ENCODE results near the gene AOPEP.
"Not testable (repeated sequence)": the region's sequence is repeated elsewhere in the genome, so short reads cannot be mapped to it uniquely, and the experiment has no call there.

AOPEP gene

DNA sequence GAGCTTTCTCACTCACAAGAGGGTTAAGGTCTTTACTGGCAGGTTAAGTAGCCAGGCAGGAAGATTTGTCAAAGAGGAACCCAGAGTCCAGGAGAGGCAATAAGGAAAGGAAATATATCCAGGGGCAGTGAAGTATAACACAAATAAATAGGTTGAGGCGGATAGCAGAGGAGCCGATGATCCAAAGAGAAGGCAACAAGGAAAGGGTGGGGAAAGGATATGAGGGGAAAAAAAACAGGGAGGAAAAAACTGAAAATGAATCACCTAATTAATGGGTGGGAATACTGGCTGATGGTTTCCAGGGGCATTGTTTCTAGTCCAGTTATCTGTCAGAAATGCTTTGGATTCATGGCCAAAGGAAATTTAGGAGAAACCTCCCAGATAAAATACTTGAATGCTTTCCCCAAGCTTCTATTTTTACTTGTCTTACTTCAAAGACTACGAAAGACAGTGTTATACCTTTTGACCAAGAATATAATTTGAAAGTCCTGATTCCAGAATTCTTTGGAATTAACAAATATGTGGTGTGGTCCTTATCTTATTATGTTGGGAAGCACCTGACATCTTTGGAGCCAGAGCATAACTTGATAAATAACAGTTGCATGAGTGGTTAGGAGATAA lies 146.5 kb downstream of the AOPEP start:
- no peak overlapping the region for H3K4me3 ChIP-seq (ENCODE audit: low read depth, low read length)
- TF ChIP-seq, protein P1, sequence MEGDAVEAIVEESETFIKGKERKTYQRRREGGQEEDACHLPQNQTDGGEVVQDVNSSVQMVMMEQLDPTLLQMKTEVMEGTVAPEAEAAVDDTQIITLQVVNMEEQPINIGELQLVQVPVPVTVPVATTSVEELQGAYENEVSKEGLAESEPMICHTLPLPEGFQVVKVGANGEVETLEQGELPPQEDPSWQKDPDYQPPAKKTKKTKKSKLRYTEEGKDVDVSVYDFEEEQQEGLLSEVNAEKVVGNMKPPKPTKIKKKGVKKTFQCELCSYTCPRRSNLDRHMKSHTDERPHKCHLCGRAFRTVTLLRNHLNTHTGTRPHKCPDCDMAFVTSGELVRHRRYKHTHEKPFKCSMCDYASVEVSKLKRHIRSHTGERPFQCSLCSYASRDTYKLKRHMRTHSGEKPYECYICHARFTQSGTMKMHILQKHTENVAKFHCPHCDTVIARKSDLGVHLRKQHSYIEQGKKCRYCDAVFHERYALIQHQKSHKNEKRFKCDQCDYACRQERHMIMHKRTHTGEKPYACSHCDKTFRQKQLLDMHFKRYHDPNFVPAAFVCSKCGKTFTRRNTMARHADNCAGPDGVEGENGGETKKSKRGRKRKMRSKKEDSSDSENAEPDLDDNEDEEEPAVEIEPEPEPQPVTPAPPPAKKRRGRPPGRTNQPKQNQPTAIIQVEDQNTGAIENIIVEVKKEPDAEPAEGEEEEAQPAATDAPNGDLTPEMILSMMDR (IDR thresholded peaks at IDR 0.05; ENCODE audit: low read depth, low read length), result no peak

DNA sequence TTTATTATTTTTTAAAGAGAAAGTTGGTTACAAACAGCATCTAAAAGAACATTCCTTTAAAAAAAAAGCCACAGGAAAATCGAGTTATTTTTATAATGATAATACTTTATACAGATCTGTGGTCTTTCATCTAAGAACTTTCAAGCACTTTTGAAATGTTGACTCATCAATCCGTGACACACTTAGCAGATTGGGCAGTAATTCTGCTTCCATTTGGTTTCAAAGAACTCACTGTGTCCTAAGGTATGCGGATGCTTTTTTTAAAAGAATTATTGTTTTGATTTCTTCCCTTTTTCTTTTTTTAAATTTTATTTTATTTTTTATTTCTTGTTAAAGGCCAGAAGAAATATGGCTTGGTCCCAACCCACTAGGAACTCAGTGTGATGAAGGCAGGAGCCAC lies 147.8 kb downstream of the AOPEP start:
- TF ChIP-seq, protein P1 (IDR thresholded peaks at IDR 0.05; ENCODE audit: low read depth, low read length), result no peak
- no peak overlapping the region for H3K4me3 ChIP-seq (ENCODE audit: low read depth, low read length)

DNA sequence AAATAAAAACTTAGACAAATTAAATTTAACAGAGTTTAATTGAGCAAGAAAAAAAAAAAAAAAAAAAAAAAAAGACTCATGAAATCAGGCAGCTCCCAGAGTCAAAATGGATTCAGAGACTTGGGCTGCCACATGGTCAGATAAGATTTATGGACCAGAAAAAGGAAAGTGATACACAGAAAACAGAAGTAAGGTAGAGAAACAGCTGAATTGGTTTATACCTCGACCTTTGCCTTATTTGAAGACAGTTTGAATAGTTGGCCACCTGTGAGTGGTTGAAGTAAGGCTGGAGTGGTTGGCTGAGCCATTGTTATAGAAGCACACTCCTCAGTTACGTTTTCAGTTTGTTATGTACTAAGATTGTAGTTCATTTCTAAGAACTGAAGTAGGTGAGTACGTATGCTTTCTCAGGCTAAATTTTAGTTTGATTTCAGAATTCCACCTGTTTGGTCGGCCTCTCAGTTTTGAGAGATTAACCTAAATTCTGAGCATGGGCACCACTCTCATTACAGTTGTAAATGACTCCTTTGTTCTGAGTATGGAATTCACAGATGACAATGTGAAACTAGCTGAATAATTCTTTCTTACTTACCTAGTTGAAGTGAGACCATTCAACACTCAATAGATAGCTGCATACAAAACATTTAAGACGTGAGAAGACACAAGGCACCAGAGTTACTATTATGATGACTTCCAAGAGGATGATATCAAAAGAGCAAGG lies 149.0 kb downstream of the AOPEP start:
- TF ChIP-seq, protein P1 (IDR thresholded peaks at IDR 0.05; ENCODE audit: low read depth, low read length), result no peak
- no peak overlapping the region for H3K4me3 ChIP-seq (ENCODE audit: low read depth, low read length)

DNA sequence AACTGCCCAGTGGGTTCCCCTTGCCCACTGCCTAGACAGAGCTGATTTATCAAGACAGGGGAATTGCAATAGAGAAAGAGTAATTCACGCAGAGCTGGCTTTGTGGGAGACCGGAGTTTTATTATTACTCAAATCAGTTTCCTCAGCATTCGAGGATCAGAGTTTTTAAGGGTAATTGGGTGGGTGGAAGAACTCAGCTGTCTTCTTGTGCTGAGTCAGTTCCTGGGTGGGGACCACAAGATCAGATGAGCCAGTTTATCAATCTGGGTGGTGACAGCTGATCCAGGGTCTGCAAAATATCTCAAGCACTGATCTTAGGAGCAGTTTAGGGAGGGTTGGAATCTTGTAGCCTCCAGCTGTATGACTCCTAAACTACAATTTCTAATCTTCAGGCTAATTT lies 152.3 kb downstream of the AOPEP start:
- not testable (repeated sequence) for H3K4me3 ChIP-seq (ENCODE audit: low read depth, low read length)

DNA sequence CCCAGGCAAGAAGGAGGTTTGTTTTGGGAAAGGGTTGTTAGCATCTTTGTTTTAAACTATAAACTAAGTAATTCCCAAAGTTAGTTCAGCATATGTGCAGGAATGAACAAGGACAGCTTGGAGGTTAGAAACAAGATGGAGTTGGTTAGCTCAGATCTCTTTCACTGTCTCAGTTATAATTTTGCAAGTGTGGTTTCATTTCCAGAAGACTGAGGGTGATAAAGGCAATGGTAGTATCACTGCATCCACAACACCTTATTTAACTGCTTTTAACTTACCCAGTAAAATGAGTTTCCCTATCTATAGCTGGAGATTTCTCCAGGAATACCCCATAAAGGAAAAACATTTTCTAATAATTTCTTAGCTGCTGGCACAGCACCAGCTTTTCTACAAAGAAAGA lies 152.7 kb downstream of the AOPEP start:
- no peak overlapping the region for H3K4me3 ChIP-seq (ENCODE audit: low read depth, low read length)
- TF ChIP-seq, protein P1 (IDR thresholded peaks at IDR 0.05; ENCODE audit: low read depth, low read length), result no peak

DNA sequence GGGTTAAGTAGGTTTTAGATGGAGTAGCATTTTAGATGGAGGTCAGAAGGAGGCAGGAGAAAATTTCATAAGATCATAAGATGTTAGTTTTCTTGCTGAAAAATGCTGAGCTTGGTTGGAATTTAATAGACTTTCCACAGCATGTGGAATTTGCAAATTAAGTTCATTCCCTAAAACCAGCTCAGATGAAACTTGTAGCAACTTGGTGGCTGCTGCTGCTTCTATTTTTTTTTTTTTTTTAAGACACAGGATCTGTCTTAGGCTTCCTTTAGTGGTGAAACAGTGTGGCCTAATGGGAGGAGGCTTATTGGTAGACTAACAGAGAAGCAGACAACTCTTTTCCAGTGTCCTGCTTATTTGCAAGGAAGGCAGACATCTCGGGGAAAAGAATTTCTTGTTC lies 154.5 kb downstream of the AOPEP start:
- TF ChIP-seq, protein P1 (IDR thresholded peaks at IDR 0.05; ENCODE audit: low read depth, low read length), result no peak
- H3K4me3 ChIP-seq (ENCODE audit: low read depth, low read length), result no peak overlapping the region

DNA sequence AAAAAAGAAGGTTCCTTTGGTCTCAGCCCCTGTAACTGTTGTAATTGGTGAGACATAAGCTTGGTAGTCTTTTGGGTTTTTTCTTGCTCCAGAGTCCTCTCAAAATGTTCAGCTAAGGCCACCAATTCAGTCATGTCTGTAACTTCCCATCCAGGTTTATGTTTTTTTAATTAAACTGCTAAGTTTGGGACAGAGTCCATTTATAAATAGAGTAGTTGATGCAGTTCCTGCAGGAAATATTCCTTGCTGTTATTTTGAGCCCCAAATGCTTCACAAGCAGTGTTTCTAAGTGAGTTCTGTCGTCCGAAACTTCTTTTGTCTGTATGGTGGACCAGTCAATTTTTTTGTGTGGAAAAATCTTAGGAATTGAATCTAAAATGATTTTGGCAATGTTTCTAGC lies 155.0 kb downstream of the AOPEP start:
- no peak overlapping the region for H3K4me3 ChIP-seq (ENCODE audit: low read depth, low read length)
- TF ChIP-seq, protein P1 (IDR thresholded peaks at IDR 0.05; ENCODE audit: low read depth, low read length), result no peak

All from WI38 (cell line).